Panc1 (cell line): ENCODE measurements around the gene PRKG1.

Source experiments
- CTCF ChIP-seq: fragments of 450-650 bp; IDR thresholded peaks from 2 replicates; pipeline ENCODE4 v1.5.1; 2017; ENCODE audit warnings: mild to moderate bottlenecking
- POLR2AphosphoS5 ChIP-seq: IDR thresholded peaks from 2 replicates; pipeline ENCODE4 v1.6.1; 2012; ENCODE audit warnings: mild to moderate bottlenecking, low read depth, low read length, moderate library complexity
- TCF7L2 ChIP-seq: IDR thresholded peaks from 2 replicates; pipeline ENCODE4 v1.6.1; 2011; ENCODE audit warnings: mild to moderate bottlenecking, low read depth, low read length, inconsistent platforms

GRCh38 chr10:51629934-51630639, 555.8 kb downstream of the PRKG1 start:
- no peak for TF ChIP-seq CTCF
- no peak for TF ChIP-seq TCF7L2
- TF ChIP-seq POLR2AphosphoS5: no peak
